ENCODE data around the gene TMEM181. TPM values are rescaled to one million over a fixed set of nuclear protein-coding genes. Genes with fewer than 3 reads are reported as not detected.

The TMEM181 gene
- total RNA-seq, 1 experiment from 2014 or later, result 18.7 TPM

GRCh38 chr6:158646023-158646910 is 86.4 kb downstream of the TMEM181 start:
- peaks cover 54% of the 10 kb centered on the region for H3K4me1 ChIP-seq (replicated peaks; ENCODE audit: insufficient read depth)
- intact Hi-C loops (cut with micrococcal nuclease; ENCODE audit: unreplicated experiment), result loop anchor here (5.0 to 10.0 kb wide), 4 partner anchors 41 to 881 kb away; no protein-coding TSS in a partner anchor
- POLR2A ChIA-PET (ENCODE audit: unreplicated experiment), result interaction anchor here (0.5 to 0.7 kb wide), 3 partner anchors 14 to 476 kb away, joined by 3 to 4 read pairs (median 3); no protein-coding TSS in a partner anchor
- peak overlapping the region; percentile 89 for H3K4me2 ChIP-seq
- H3K36me3 ChIP-seq (ENCODE audit: low read depth), result peaks cover 4% of the 10 kb centered on the region
- no peaks in the 10 kb centered on the region for H3K9me3 ChIP-seq (ENCODE audit: insufficient read depth, low read depth)
- H3K79me2 ChIP-seq (ENCODE audit: low read depth), result peaks cover 56% of the 10 kb centered on the region
- CTCF ChIA-PET, result interaction anchor here (1.0 kb wide), 1 partner anchor 14 kb away, joined by 3 read pairs; no protein-coding TSS in a partner anchor
- peaks cover 53% of the 10 kb centered on the region for H3F3A ChIP-seq (ENCODE audit: insufficient read depth, low read depth)
- H3K27me3 ChIP-seq (ENCODE audit: insufficient read depth, low read depth), result no peaks in the 10 kb centered on the region
- peak; percentile 75 to 92 for DNase-seq
- H3K9me2 ChIP-seq (ENCODE audit: insufficient read depth), result no peaks in the 10 kb centered on the region
- H3K27ac ChIP-seq, result peak overlapping the region; percentile 85
- peak overlapping the region; percentile 68; the same call in 1 of the 2 replicates for H3K4me3 ChIP-seq
- BruUV-seq (replicated peaks), result no TSS peak
- H2AFZ ChIP-seq, result peak overlapping the region; percentile 34; the same call in 1 of the 2 replicates
- H4K20me1 ChIP-seq (ENCODE audit: insufficient read depth), result peaks cover 6% of the 10 kb centered on the region; the same call in 1 of the 2 replicates
- TF ChIP-seq EZH2 (IDR thresholded peaks at IDR 0.05; ENCODE audit: low read depth) (no peak), CTCF (conservative IDR thresholded peaks at IDR 0.05) (no peak)

GRCh38 chr6:158647501-158647900 is 87.6 kb downstream of the TMEM181 start:
- CTCF ChIA-PET, result no interaction called here

More at GRCh38 chr6:158647501-158647900, 87.6 kb downstream of the TMEM181 start:
- no TSS peak for BruUV-seq (replicated peaks)
- Histone ChIP-seq H3K79me2 (ENCODE audit: low read depth) (peaks cover 44% of the 10 kb centered on the region), H2AFZ (no peak overlapping the region), H3K36me3 (ENCODE audit: low read depth) (no peaks in the 10 kb centered on the region), H3K4me2 (peak overlapping the region; percentile 89), H3K4me3 (no peak overlapping the region), H3K9me3 (ENCODE audit: insufficient read depth, low read depth) (no peaks in the 10 kb centered on the region), H3K27ac (peak overlapping the region; percentile 85), H3K9me2 (ENCODE audit: insufficient read depth) (no peaks in the 10 kb centered on the region), H4K20me1 (ENCODE audit: insufficient read depth) (no peaks in the 10 kb centered on the region), H3K27me3 (ENCODE audit: insufficient read depth, low read depth) (no peaks in the 10 kb centered on the region), H3K4me1 (replicated peaks; ENCODE audit: insufficient read depth) (peaks cover 42% of the 10 kb centered on the region), H3F3A (ENCODE audit: insufficient read depth, low read depth) (peaks cover 44% of the 10 kb centered on the region)
- intact Hi-C loops (cut with micrococcal nuclease; ENCODE audit: unreplicated experiment), result loop anchor here (5.0 to 10.0 kb wide), 4 partner anchors 40 to 883 kb away; no protein-coding TSS in a partner anchor
- POLR2A ChIA-PET (ENCODE audit: unreplicated experiment), result no interaction called here
- TF ChIP-seq EZH2 (IDR thresholded peaks at IDR 0.05; ENCODE audit: low read depth) (no peak), CTCF (conservative IDR thresholded peaks at IDR 0.05) (no peak)
- no peak for DNase-seq

Measured in PC-9 (cell line).